Osteoblast (primary cell): ENCODE measurements around the gene LPAR1. TPM values are rescaled to one million over a fixed set of nuclear protein-coding genes. Genes with fewer than 3 reads are reported as not detected.

Source experiments
- DNase-seq: peaks from one replicate; pipeline ENCODE4 v3.0.0; 2011; ENCODE audit warnings: low spot score, mixed read lengths; ENCODE audit not compliant: insufficient read length; ENCODE audit errors: missing footprints
- H2AFZ ChIP-seq: 2 replicates; pipeline ENCODE4 v1.6.0; 2011; ENCODE audit warnings: mild to moderate bottlenecking, low read length
- H3K27ac ChIP-seq: 2 replicates; pipeline ENCODE4 v1.5.1; 2011; ENCODE audit warnings: mild to moderate bottlenecking, low read depth, low read length, moderate library complexity
- H3K27me3 ChIP-seq: 2 replicates; pipeline ENCODE4 v1.6.0; 2012; ENCODE audit warnings: mild to moderate bottlenecking, control low read depth, inconsistent platforms, low read length, moderate library complexity; ENCODE audit not compliant: insufficient read depth
- H3K36me3 ChIP-seq: 2 replicates; pipeline ENCODE4 v1.5.1; 2011; ENCODE audit warnings: mild to moderate bottlenecking, low read length, control low read depth, moderate library complexity; ENCODE audit not compliant: insufficient read depth
- H3K4me1 ChIP-seq: 2 replicates; pipeline ENCODE4 v1.5.1; 2011; ENCODE audit warnings: mild to moderate bottlenecking, low read length, control low read depth, moderate library complexity; ENCODE audit not compliant: insufficient read depth
- H3K4me2 ChIP-seq: 2 replicates; pipeline ENCODE4 v1.6.0; 2011; ENCODE audit warnings: mild to moderate bottlenecking, low read length; ENCODE audit not compliant: insufficient read depth
- H3K4me3 ChIP-seq: fragments of 200-600 bp; sonication (generic); 3 replicates; pipeline ENCODE4 v1.5.1; 2012; ENCODE audit warnings: mild to moderate bottlenecking, low read length, inconsistent platforms; ENCODE audit not compliant: insufficient read depth
- H3K79me2 ChIP-seq: 2 replicates; pipeline ENCODE4 v1.6.0; 2012; ENCODE audit warnings: mild to moderate bottlenecking, low read length, control low read depth, inconsistent platforms; ENCODE audit not compliant: insufficient read depth
- H3K9me3 ChIP-seq: 2 replicates; pipeline ENCODE4 v1.5.1; 2011; ENCODE audit warnings: low read depth, low read length, control low read depth
- H4K20me1 ChIP-seq: 2 replicates; pipeline ENCODE4 v1.6.0; 2012; ENCODE audit warnings: mild to moderate bottlenecking, low read length, control low read depth; ENCODE audit not compliant: insufficient read depth
- CTCF ChIP-seq: IDR thresholded peaks from 2 replicates; pipeline ENCODE4 v1.5.1; 2011; ENCODE audit warnings: mild to moderate bottlenecking, low read depth, low read length, moderate library complexity; ENCODE audit errors: extremely low read depth
- total RNA-seq: library from RNA; depleted of rRNA; stranded (reverse); fragments of >200 nt; gene quantifications from 2 replicates; pipeline ENCODE4 v1.2.3, GENCODE V29; 2012

Gene LPAR1
- total RNA-seq, 1 donor = 151 TPM

GRCh38 chr9:111023128-111023527 lies 15.1 kb downstream of the LPAR1 start:
- H3K79me2 ChIP-seq = peaks cover 91% of the 10 kb centered on the region
- no peaks in the 10 kb centered on the region for H3K36me3 ChIP-seq
- peaks cover 20% of the 10 kb centered on the region for H4K20me1 ChIP-seq
- H3K4me2 ChIP-seq = no peak overlapping the region
- H3K27ac ChIP-seq = no peak overlapping the region
- peak; percentile 53 for DNase-seq
- H3K4me3 ChIP-seq = no peak overlapping the region
- no peaks in the 10 kb centered on the region for H3K9me3 ChIP-seq
- no peak overlapping the region for H2AFZ ChIP-seq
- H3K27me3 ChIP-seq = no peaks in the 10 kb centered on the region
- peaks cover 5% of the 10 kb centered on the region for H3K4me1 ChIP-seq
- no peak for TF ChIP-seq CTCF

GRCh38 chr9:111020594-111020993 lies 17.7 kb downstream of the LPAR1 start:
- Histone ChIP-seq H2AFZ (no peak overlapping the region), H3K27me3 (no peaks in the 10 kb centered on the region), H3K79me2 (peaks cover 94% of the 10 kb centered on the region), H4K20me1 (peaks cover 33% of the 10 kb centered on the region), H3K4me2 (no peak overlapping the region), H3K4me1 (peaks cover 23% of the 10 kb centered on the region), H3K36me3 (no peaks in the 10 kb centered on the region), H3K27ac (peak overlapping the region; percentile 9), H3K9me3 (no peaks in the 10 kb centered on the region), H3K4me3 (no peak overlapping the region)
- no peak for DNase-seq
- TF ChIP-seq CTCF = no peak

- Histone ChIP-seq H3K4me1 (peaks cover 23% of the 10 kb centered on the region), H3K27me3 (no peaks in the 10 kb centered on the region), H4K20me1 (peaks cover 64% of the 10 kb centered on the region), H3K4me2 (peak overlapping the region; percentile 10), H3K4me3 (no peak overlapping the region), H2AFZ (no peak overlapping the region), H3K9me3 (no peaks in the 10 kb centered on the region), H3K79me2 (peaks cover 99% of the 10 kb centered on the region), H3K36me3 (no peaks in the 10 kb centered on the region), H3K27ac (no peak overlapping the region)
- no peak for TF ChIP-seq CTCF
- DNase-seq = no peak
Observed at GRCh38 chr9:111016426-111017045, 21.7 kb downstream of the LPAR1 start.

- Histone ChIP-seq H3K79me2 (peaks cover 99% of the 10 kb centered on the region), H3K36me3 (no peaks in the 10 kb centered on the region), H3K4me1 (peaks cover 23% of the 10 kb centered on the region)
Observed at GRCh38 chr9:111016016-111016415, 22.3 kb downstream of the LPAR1 start.

More at GRCh38 chr9:111016016-111016415, 22.3 kb downstream of the LPAR1 start:
- no peak for DNase-seq
- no peak for TF ChIP-seq CTCF
- Histone ChIP-seq H3K9me3 (no peaks in the 10 kb centered on the region), H3K4me2 (no peak overlapping the region), H3K27me3 (no peaks in the 10 kb centered on the region), H3K27ac (no peak overlapping the region), H3K4me3 (no peak overlapping the region), H4K20me1 (peaks cover 64% of the 10 kb centered on the region), H2AFZ (no peak overlapping the region)
